NCI-H2081 treated with DMSO at 0.1 percent for 48 hours (cell line): Measurements from ENCODE around the gene AEBP2.

Source experiments
- DNase-seq: peaks from one replicate; lab custom pipeline; 2025; lab: John Stamatoyannopoulos, UW

Gene AEBP2

GRCh38 chr12:19553175-19553574 is 113.9 kb downstream of the AEBP2 start:
- no peak for DNase-seq

GRCh38 chr12:19561411-19561961 is 122.2 kb downstream of the AEBP2 start:
- no peak for DNase-seq
